Measurements from ENCODE around the gene TPRX1. TPM values are rescaled to one million over a fixed set of nuclear protein-coding genes. Genes with fewer than 3 reads are reported as not detected.
A peak's percentile ranks its signal among the peaks of the same experiment; 100 is the strongest.

TPRX1 gene
- total RNA-seq, 4 donors from 2014 or later: not detected

DNA sequence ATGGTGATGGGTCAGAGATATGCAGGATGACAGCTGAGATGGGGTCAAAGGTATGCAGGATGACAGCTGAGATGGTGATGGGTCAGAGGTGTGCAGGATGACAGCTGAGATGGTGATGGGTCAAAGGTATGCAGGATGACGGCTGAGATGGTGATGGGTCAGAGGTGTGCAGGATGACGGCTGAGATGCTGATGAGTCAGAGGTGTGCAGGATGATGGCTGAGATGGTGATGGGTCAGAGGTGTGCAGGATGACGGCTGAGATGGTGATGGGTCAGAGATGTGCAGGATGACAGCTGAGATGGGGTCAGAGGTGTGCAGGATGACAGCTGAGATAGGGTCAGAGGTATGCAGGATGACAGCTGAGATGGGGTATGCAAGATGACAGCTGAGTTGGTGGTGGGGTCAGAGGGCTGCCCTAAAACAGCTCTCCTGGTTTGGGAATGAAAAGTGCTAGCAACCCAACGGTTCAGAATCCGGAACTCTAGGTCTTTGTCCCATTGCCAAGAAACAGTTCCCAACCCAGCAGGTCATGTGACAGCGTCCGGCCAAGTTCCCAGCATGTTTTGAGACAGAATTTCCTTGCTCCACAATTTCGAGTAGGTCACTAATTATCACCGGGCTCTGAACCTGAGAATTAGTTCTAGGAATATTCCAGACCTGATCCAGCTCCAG is 22.6 kb downstream of the TPRX1 start:
- no peak for DNase-seq (ENCODE audit: extremely low spot score)
- no peaks in the 10 kb centered on the region for H3K27me3 ChIP-seq
- peaks cover 35 to 62% (median 56%) of the 10 kb centered on the region in 4 donors for H3K36me3 ChIP-seq
- no peaks in the 10 kb centered on the region for H3K9me3 ChIP-seq
- 25% methylated on average over 9 of the region's 9 CpGs for WGBS
- peak overlapping the region; percentile 97 to 100 (median 98) for H3K27ac ChIP-seq (replicated peaks in 1 of 4)
- peak in 1 of 2 donors; percentile 79 for TF ChIP-seq POLR2AphosphoS5 (IDR thresholded peaks at IDR 0.05)
- TF ChIP-seq, protein P1, sequence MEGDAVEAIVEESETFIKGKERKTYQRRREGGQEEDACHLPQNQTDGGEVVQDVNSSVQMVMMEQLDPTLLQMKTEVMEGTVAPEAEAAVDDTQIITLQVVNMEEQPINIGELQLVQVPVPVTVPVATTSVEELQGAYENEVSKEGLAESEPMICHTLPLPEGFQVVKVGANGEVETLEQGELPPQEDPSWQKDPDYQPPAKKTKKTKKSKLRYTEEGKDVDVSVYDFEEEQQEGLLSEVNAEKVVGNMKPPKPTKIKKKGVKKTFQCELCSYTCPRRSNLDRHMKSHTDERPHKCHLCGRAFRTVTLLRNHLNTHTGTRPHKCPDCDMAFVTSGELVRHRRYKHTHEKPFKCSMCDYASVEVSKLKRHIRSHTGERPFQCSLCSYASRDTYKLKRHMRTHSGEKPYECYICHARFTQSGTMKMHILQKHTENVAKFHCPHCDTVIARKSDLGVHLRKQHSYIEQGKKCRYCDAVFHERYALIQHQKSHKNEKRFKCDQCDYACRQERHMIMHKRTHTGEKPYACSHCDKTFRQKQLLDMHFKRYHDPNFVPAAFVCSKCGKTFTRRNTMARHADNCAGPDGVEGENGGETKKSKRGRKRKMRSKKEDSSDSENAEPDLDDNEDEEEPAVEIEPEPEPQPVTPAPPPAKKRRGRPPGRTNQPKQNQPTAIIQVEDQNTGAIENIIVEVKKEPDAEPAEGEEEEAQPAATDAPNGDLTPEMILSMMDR (IDR thresholded peaks at IDR 0.05): no peak
- peaks cover 42 to 67% (median 60%) of the 10 kb centered on the region in 4 donors for H3K4me1 ChIP-seq
- peak overlapping the region in 3 of 4 donors; percentile 80 to 94 (median 90) for H3K4me3 ChIP-seq
- intact Hi-C loops (cut with DNase I): loop anchor here (10.0 kb wide), 1 partner anchor 347 kb away; no protein-coding TSS in a partner anchor

DNA sequence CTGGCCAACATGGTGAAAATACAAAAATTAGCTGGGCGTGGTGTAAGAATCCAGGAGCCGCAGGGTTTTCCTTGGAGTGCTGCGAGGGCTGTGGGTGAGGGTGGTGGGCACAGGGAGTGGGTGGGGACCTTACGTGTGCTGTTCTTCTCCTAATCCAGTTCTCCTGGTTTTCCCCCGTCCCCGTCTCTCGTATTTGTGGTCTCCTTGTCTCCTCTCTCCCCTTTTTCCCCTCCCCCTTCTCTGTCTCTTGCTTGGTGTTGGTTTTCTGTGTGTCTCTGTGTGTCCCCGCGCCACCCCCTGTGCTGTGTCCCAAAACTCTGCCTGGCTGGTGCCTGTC is 24.2 kb downstream of the TPRX1 start:
- Histone ChIP-seq H3K4me3 (peak overlapping the region; percentile 80 to 94 (median 90)), H3K4me1 (peaks cover 42 to 69% (median 59%) of the 10 kb centered on the region in 4 donors), H3K36me3 (peaks cover 26 to 47% (median 43%) of the 10 kb centered on the region in 4 donors), H3K27ac (replicated peaks in 1 of 4) (peak overlapping the region; percentile 97 to 100 (median 98)), H3K27me3 (no peaks in the 10 kb centered on the region), H3K9me3 (no peaks in the 10 kb centered on the region)
- no peak for TF ChIP-seq EP300 (IDR thresholded peaks at IDR 0.05)
- TF ChIP-seq POLR2A (IDR thresholded peaks at IDR 0.05; ENCODE audit: low read depth): no peak
- TF ChIP-seq, protein P1 (IDR thresholded peaks at IDR 0.05): no peak
- TF ChIP-seq POLR2AphosphoS5 (IDR thresholded peaks at IDR 0.05): no peak
- intact Hi-C loops (cut with DNase I): loop anchor here (10.0 kb wide), 1 partner anchor 345 kb away; no protein-coding TSS in a partner anchor
- no peak for DNase-seq (ENCODE audit: extremely low spot score)
- 52% methylated on average over 9 of the region's 9 CpGs for WGBS

DNA sequence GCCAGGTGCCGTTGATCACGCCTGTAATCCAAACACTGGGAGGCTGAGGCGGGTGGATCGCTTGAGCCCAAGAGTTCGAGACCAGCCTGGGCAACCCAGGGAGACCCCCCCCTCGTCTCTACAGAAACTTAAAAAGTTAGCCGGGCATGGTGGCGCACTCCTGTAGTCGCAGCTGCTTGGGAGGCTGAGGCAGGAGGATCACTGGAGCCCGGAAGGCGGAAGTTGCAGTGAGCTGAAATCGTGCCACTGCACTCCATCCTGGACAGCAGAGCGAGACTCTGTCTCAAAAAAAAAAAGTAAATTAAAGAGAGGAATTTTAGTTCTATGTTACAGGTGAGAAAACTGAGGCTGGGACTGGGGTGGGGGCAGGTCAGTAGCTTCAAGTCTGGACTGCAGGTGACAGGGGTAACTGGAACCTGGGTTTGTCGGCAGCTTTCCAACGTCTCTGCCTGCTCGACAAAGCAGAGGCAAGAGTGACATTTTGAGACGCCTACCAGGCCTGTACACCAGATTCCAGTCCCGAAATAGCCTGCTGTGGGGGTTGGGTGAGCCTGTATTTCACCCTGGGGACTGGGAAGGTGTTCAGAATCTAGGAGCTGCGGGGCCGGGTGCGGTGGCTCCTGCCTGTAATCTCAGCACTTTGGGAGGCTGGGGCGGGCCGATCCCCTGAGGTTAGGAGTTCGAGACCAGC is 24.7 kb downstream of the TPRX1 start:
- no peaks in the 10 kb centered on the region for H3K9me3 ChIP-seq
- peaks cover 42 to 69% (median 59%) of the 10 kb centered on the region in 4 donors for H3K4me1 ChIP-seq
- DNase-seq (ENCODE audit: extremely low spot score): no peak
- peak overlapping the region; percentile 80 to 94 (median 90) for H3K4me3 ChIP-seq
- peak overlapping the region; percentile 97 to 100 (median 98) for H3K27ac ChIP-seq (replicated peaks in 1 of 4)
- peaks cover 21 to 42% (median 38%) of the 10 kb centered on the region in 4 donors for H3K36me3 ChIP-seq
- TF ChIP-seq POLR2AphosphoS5 (IDR thresholded peaks at IDR 0.05): peak; percentile 84 to 87
- TF ChIP-seq POLR2A (IDR thresholded peaks at IDR 0.05; ENCODE audit: low read depth): no peak
- TF ChIP-seq, protein P1 (IDR thresholded peaks at IDR 0.05): no peak
- WGBS: 38% methylated on average over 21 of the region's 24 CpGs
- intact Hi-C loops (cut with DNase I): loop anchor here (10.0 kb wide), 1 partner anchor 345 kb away; no protein-coding TSS in a partner anchor
- no peaks in the 10 kb centered on the region for H3K27me3 ChIP-seq

DNA sequence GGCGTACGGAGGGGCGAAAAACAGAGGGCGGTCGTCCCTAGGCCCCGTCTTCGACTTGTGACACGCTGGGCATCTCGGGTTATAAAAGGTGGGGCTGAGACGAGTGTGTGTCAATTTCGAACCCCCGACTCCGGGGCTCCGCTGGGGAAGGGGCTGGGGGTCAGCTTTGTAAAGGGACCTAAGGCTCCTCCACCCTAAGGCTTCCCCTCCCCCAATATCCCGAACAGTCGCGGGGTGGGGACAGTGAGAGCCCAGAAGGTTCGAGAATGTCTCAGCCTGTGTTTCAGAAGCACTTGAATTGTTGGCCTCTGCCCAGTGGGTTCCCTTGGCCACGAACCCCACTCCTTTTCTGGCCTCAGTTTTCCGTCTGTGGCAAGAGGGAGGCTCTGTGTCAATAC is 25.4 kb downstream of the TPRX1 start:
- Histone ChIP-seq H3K27me3 (no peaks in the 10 kb centered on the region), H3K36me3 (peaks cover 14 to 35% (median 31%) of the 10 kb centered on the region in 4 donors), H3K27ac (replicated peaks in 1 of 4) (peak overlapping the region; percentile 97 to 100 (median 98)), H3K4me3 (peak overlapping the region; percentile 80 to 94 (median 90)), H3K4me1 (peaks cover 42 to 67% (median 56%) of the 10 kb centered on the region in 4 donors), H3K9me3 (no peaks in the 10 kb centered on the region)
- no peak for DNase-seq (ENCODE audit: extremely low spot score)
- WGBS: 2% methylated on average over 9 of the region's 20 CpGs
- peak in 1 of 2 donors; percentile 30 for TF ChIP-seq POLR2AphosphoS5 (IDR thresholded peaks at IDR 0.05)
- TF ChIP-seq, protein P1 (IDR thresholded peaks at IDR 0.05): no peak
- no peak for TF ChIP-seq EP300 (IDR thresholded peaks at IDR 0.05)
- intact Hi-C loops (cut with DNase I): no loop called here

Data from esophagus muscularis mucosa (tissue), 4 donors.